EL (cell line): ENCODE measurements around the gene CHST9.

Experiments
- DNase-seq: peaks from one replicate; pipeline ENCODE4 v3.0.0-alpha.2; 2016

The CHST9 gene

GRCh38 chr18:26922313-26922712 is 262.8 kb downstream of the CHST9 start:
- DNase-seq = no peak

DNA sequence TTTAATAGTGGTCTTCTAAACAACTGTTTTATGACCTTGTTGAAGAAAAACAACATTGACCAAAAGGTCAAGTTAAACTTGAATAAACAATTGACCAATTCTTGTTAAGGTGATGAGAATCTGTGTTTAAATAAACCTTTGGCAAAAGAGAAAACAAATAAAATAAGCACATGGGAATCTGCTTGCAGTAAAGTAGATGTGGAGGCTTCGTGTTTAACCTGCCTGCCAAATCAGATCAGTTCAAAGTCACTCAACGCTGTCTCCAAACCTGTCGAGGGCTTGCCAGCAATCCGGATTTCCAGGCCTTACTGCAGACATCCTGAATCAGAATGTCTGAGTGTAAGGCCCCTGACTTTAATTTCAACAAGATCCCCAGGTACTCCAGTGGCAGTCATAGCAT is 264.5 kb downstream of the CHST9 start:
- no peak for DNase-seq

GRCh38 chr18:26919627-26920026 is 265.5 kb downstream of the CHST9 start:
- no peak for DNase-seq

DNA sequence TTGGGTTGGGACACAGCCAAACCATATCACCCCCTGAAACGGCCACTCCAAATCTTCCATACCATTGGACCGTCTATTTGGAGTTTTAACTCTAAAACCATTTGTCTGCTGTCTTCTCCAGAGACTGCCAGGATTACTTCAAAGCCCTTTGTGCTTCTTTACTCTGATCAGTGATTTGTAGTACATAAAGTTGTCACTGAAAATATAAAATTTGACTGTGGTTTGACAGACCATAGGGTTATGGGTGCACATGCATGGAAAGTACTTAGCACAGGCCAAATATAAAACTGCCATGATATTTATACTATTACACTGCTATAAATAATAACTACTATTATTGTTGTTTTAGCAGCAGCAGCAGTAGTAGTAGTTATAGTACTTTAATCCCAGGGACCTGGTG is 265.9 kb downstream of the CHST9 start:
- DNase-seq = no peak

GRCh38 chr18:26911840-26912239 is 273.3 kb downstream of the CHST9 start:
- DNase-seq = no peak

GRCh38 chr18:26909599-26910290 is 275.4 kb downstream of the CHST9 start:
- no peak for DNase-seq

GRCh38 chr18:26908906-26909305 is 276.2 kb downstream of the CHST9 start:
- no peak for DNase-seq

- DNase-seq = no peak
These were observed 282.8 kb downstream of the CHST9 start for GRCh38 chr18:26902291-26902690.

DNA sequence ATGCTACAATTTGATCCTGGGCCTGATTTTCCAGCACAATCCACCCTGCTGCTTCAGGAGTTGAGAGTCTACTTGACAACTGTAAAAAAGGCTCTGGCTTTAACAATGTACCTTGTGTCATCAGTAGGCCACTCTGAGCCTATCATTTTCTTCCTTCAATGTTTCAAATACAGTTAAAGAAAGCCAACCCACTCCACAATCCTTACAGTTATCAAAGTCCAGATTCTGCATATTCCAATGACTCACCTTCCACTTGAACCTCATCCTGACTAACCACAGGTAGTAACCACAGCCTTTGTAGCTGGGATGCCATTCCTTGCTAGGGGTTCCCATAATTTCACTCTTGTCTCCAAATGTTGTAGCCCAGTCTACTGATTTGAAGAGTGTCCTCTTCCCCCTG is 284.1 kb downstream of the CHST9 start:
- DNase-seq = no peak

- DNase-seq = no peak
These were observed 290.7 kb downstream of the CHST9 start for GRCh38 chr18:26894426-26894825.

DNA sequence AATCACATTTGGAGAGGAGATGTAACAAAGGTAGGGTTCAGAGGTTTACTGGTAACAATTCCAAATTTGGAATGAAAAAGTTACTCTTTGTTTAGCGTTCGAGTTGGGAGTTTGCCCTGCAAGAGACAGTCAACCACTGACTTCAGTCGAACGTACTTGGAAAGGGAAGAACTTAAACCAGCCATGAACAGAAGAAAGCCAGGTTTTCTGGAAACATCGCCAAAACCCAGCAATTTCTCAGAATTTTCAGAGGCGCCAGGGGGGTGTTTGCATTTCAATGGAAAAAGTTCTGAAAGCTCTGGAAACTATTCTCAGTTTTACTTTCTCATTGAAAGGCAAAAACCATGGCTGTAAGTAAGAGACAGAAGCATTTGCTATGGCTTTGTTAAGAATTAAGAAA is 291.1 kb downstream of the CHST9 start:
- no peak for DNase-seq

- no peak for DNase-seq
These were observed 296.8 kb downstream of the CHST9 start for GRCh38 chr18:26888259-26888658.

GRCh38 chr18:26875040-26875654 is 310.0 kb downstream of the CHST9 start:
- no peak for DNase-seq

DNA sequence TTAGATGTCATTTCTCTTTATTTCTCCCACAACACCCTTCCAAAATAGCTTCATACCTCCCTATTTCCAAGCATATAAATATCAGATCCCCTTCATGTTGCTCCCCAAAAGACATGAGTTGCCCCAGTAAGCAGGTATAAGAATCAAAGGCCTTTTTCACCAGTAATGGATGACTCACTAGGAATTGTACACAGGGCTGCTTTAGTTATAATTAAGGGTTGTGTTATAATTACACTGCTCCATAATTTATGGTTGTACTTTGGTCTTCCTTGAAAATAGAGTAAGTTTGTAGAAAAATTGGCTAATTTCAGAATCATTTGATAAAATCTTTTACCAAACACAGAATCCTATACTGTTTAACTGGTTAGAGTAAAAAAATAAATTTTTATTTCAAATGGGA is 310.8 kb downstream of the CHST9 start:
- no peak for DNase-seq

DNA sequence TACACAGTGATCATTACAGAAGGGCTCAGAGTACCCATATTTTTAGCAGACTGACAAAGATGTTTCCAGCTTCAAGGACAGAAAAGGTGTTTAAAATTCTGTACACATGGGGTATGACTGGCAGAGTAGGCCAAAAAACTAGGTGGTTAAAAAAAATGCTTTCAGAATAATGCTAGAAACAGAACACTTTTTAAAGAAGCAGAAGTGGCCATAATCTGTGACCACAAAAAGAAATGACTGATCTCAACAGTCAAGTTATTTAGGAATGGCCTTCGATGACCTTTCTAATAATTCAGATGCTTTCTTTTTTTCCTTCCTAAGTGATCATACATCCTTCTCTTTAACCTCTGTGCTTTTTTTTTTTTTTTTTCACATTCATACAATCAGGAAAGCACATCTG is 315.5 kb downstream of the CHST9 start:
- no peak for DNase-seq

DNA sequence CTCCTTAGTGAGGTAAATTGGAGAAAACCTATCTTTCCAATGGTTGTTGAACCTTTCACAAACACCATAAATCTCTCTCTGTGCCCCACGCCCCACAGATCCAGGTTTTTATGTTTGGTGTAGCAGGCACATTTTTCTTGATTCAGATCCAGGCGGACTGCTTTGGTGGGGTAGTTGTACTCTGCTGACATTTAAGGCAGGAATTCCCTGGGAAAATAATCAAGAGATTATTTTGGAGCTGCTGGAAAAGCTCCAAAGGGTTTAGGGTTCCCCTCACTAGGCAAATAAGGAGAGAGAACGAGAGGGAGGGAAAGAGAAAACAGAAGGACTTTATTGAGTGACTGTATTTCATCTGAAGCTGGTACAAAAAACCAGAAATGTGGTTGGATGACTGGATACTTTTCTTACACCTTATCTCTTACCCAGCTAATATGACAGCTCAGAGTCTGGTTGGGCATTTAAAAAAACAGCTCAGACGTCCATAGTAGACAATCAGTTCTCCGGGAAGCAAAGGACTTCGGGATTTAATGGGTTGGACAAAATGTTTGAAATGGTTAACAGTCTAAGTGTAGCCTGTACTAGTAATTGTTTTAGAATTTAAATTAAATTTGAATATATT is 316.0 kb downstream of the CHST9 start:
- DNase-seq = no peak

GRCh38 chr18:26867471-26867870 is 317.6 kb downstream of the CHST9 start:
- no peak for DNase-seq

DNA sequence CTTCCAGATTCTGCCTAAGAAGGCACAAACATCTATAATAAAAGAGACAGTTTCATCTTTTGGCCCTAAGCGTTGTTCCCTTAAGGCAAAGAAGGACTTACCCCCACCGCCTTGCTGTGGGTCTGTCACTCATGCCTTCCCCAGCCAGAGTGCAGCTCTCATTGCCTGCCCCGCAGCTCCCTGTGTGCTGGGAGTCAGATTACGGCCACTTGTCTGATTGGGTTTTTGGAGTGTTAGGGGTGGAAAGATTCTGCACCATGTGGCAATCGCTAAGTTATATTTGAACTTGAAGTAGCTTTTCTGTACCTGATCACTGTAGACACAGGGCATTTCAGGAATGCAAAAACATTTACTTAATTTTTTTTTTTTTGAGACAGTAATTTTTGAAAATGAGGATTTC is 319.6 kb downstream of the CHST9 start, which contains the start of gene AQP4:
Gene AQP4, minus strand, starts transcription at position 151 of the 400 bp plus-strand sequence. Its CDS starts 18 bp downstream, at position 133.
- DNase-seq = no peak

DNA sequence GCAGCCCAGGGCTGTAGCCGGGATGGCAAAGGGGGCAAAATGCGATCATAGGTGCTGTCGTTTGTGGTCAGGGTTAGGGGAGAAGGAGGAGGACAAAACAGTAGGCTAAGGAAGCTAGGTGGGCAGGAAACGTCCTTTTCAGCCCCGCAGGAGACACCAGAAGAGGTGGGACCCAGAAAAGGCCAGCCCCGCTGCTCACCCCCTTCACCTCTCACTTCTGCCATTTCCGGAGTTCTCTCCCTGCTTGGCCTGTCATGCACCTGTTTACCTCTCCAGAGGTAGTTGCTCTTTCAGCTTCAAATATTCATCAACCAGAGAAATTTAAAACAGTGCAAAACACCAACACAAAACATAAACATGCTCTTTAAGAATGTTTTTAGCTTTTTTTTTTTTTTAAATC is 320.4 kb downstream of the CHST9 start:
- no peak for DNase-seq

GRCh38 chr18:26863921-26864497 is 321.1 kb downstream of the CHST9 start:
- DNase-seq = no peak

GRCh38 chr18:26863122-26863879 is 321.8 kb downstream of the CHST9 start:
- DNase-seq = no peak

DNA sequence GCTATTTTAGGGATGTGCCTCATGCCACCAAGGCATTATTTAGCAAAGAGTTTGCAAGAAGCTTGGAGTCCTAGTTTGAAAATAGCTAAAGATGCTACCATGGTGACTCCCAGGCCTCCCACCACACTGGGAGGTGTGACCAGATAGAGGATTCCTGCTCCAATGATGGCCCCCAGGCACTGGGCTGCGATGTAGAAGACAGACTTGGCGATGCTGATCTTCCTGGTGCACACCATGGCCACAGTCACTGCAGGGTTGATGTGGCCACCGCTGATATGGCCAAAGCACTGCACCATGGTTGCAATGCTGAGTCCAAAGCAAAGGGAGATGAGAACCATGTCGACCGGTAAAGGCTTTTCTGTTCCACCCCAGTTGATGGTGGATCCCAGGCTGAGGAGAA is 323.0 kb downstream of the CHST9 start:
- DNase-seq = no peak
